Smooth muscle cell (in vitro differentiated cells): ENCODE results near the gene FOXO6. TPM values are rescaled to one million over a fixed set of nuclear protein-coding genes. Genes with fewer than 3 reads are reported as not detected.

Experiments
- DNase-seq: peaks from one replicate; lab custom pipeline; 2025; ENCODE audit not compliant: unreplicated experiment; lab: John Stamatoyannopoulos, UW
- H2AFZ ChIP-seq: fragments of 200-600 bp; sonication (generic); 2 replicates; pipeline ENCODE4 v1.6.0; 2016; ENCODE audit warnings: antibody characterized with exemption, low read depth, mild to moderate bottlenecking
- H3F3A ChIP-seq: fragments of 200-600 bp; sonication (generic); 2 replicates; pipeline ENCODE4 v1.6.0; 2017; ENCODE audit warnings: antibody characterized with exemption, low read depth
- H3K27ac ChIP-seq: fragments of 200-600 bp; sonication (generic); 2 replicates; pipeline ENCODE4 v1.5.1; 2016; ENCODE audit warnings: low read depth, mild to moderate bottlenecking
- H3K27me3 ChIP-seq: fragments of 200-600 bp; sonication (generic); 2 replicates; pipeline ENCODE4 v1.6.1; 2016; ENCODE audit warnings: low read depth, mild to moderate bottlenecking
- H3K36me3 ChIP-seq: fragments of 200-600 bp; sonication (generic); 2 replicates; pipeline ENCODE4 v1.5.1; 2016; ENCODE audit warnings: low read depth
- H3K4me1 ChIP-seq: fragments of 200-600 bp; sonication (generic); 2 replicates; pipeline ENCODE4 v1.5.1; 2016; ENCODE audit warnings: low read depth
- H3K4me2 ChIP-seq: fragments of 200-600 bp; sonication (generic); 2 replicates; pipeline ENCODE4 v1.6.0; 2016; ENCODE audit warnings: mild to moderate bottlenecking
- H3K4me3 ChIP-seq: fragments of 200-600 bp; sonication (generic); 2 replicates; pipeline ENCODE4 v1.5.1; 2016; ENCODE audit warnings: mild to moderate bottlenecking
- H3K79me2 ChIP-seq: fragments of 200-600 bp; sonication (generic); 2 replicates; pipeline ENCODE4 v1.6.0; 2016; ENCODE audit warnings: low read depth, mild to moderate bottlenecking
- H3K9ac ChIP-seq: fragments of 200-600 bp; sonication (generic); 2 replicates; pipeline ENCODE4 v1.6.0; 2016; ENCODE audit warnings: low read depth
- H3K9me3 ChIP-seq: fragments of 200-600 bp; sonication (generic); replicated peaks from 2 replicates; pipeline ENCODE4 v1.5.1; 2016; ENCODE audit warnings: low read depth
- H4K20me1 ChIP-seq: fragments of 200-600 bp; sonication (generic); 2 replicates; pipeline ENCODE4 v1.6.0; 2016; ENCODE audit warnings: low read depth
- CTCF ChIP-seq: fragments of 200-600 bp; sonication (generic); IDR thresholded peaks from 2 replicates; pipeline ENCODE4 v1.5.1; 2017; ENCODE audit warnings: borderline replicate concordance, mild to moderate bottlenecking, antibody characterized with exemption; ENCODE audit not compliant: insufficient read depth, poor library complexity, severe bottlenecking
- WGBS: methylation state at CpG from one replicate; pipeline ENCODE4 v1.1.7; 2016; ENCODE audit warnings: low lambda C conversion rate; 5-methylcytosine and 5-hydroxymethylcytosine counted together
- polyA plus RNA-seq: library from polyadenylated mRNA; unstranded; fragments of >200 nt; fragmentation: Nextera tagmentation; extraction: Ambion mirVana; gene quantifications from 2 replicates; pipeline ENCODE4 v1.2.1, GENCODE V29; 2016
- total RNA-seq: library from RNA; depleted of rRNA; stranded (reverse); fragments of >200 nt; gene quantifications from 2 replicates; pipeline ENCODE4 v1.2.3, GENCODE V29; 2014

Gene FOXO6
- total and polyA plus RNA-seq, 2 experiments from 2014 or later, result 0.85 to 1.7 TPM

GRCh38 chr1:41427916-41428737 lies 66.9 kb downstream of the FOXO6 start:
- DNase-seq, result no peak
- Histone ChIP-seq H3K36me3 (no peaks in the 10 kb centered on the region), H3K4me2 (no peak overlapping the region), H3K27me3 (no peaks in the 10 kb centered on the region), H4K20me1 (no peaks in the 10 kb centered on the region), H2AFZ (no peak overlapping the region), H3K27ac (no peak overlapping the region), H3K9me3 (no peaks in the 10 kb centered on the region), H3F3A (no peaks in the 10 kb centered on the region), H3K4me1 (no peaks in the 10 kb centered on the region), H3K79me2 (no peaks in the 10 kb centered on the region), H3K4me3 (no peak overlapping the region), H3K9ac (no peak overlapping the region)
- TF ChIP-seq CTCF, result no peak
- WGBS, result 93% methylated on average over 11 of the region's 11 CpGs

- DNase-seq, result no peak
- 91% methylated on average over 16 of the region's 16 CpGs for WGBS
- Histone ChIP-seq H3K27ac (no peak overlapping the region), H3K36me3 (no peaks in the 10 kb centered on the region), H3F3A (no peaks in the 10 kb centered on the region), H3K27me3 (no peaks in the 10 kb centered on the region), H3K4me3 (no peak overlapping the region), H3K79me2 (no peaks in the 10 kb centered on the region), H3K4me2 (no peak overlapping the region), H3K9ac (no peak overlapping the region), H4K20me1 (no peaks in the 10 kb centered on the region), H3K4me1 (no peaks in the 10 kb centered on the region), H3K9me3 (no peaks in the 10 kb centered on the region), H2AFZ (no peak overlapping the region)
- no peak for TF ChIP-seq CTCF
Measured at GRCh38 chr1:41428738-41429640, 67.8 kb downstream of the FOXO6 start.

- Histone ChIP-seq H3K27me3 (no peaks in the 10 kb centered on the region), H2AFZ (no peak overlapping the region), H3K9ac (no peak overlapping the region), H3K9me3 (no peaks in the 10 kb centered on the region), H3K79me2 (no peaks in the 10 kb centered on the region), H3K36me3 (no peaks in the 10 kb centered on the region), H4K20me1 (no peaks in the 10 kb centered on the region), H3K4me3 (no peak overlapping the region), H3K27ac (no peak overlapping the region), H3K4me1 (no peaks in the 10 kb centered on the region), H3F3A (no peaks in the 10 kb centered on the region), H3K4me2 (no peak overlapping the region)
- TF ChIP-seq CTCF, result no peak
- 91% methylated on average over 5 of the region's 5 CpGs for WGBS
- no peak for DNase-seq
Measured at GRCh38 chr1:41429641-41430035, 68.4 kb downstream of the FOXO6 start.
